Stimulated activated CD4-positive, alpha-beta T cell treated with anti-CD3 and anti-CD28 coated beads, Interleukin-15, amount 100 ng/mL, for 1 hour (primary cell): ENCODE measurements around the gene STOX2.
"Not testable (repeated sequence)": the region's sequence is repeated elsewhere in the genome, so short reads cannot be mapped to it uniquely, and the experiment has no call there.

Experiments
- DNase-seq, 2 donors: peaks; one replicate each; pipeline ENCODE4 v3.0.0-alpha.2; 2020; ENCODE audit warnings: low read depth in 1 of 2, low spot score in 1 of 2

STOX2 gene

DNA sequence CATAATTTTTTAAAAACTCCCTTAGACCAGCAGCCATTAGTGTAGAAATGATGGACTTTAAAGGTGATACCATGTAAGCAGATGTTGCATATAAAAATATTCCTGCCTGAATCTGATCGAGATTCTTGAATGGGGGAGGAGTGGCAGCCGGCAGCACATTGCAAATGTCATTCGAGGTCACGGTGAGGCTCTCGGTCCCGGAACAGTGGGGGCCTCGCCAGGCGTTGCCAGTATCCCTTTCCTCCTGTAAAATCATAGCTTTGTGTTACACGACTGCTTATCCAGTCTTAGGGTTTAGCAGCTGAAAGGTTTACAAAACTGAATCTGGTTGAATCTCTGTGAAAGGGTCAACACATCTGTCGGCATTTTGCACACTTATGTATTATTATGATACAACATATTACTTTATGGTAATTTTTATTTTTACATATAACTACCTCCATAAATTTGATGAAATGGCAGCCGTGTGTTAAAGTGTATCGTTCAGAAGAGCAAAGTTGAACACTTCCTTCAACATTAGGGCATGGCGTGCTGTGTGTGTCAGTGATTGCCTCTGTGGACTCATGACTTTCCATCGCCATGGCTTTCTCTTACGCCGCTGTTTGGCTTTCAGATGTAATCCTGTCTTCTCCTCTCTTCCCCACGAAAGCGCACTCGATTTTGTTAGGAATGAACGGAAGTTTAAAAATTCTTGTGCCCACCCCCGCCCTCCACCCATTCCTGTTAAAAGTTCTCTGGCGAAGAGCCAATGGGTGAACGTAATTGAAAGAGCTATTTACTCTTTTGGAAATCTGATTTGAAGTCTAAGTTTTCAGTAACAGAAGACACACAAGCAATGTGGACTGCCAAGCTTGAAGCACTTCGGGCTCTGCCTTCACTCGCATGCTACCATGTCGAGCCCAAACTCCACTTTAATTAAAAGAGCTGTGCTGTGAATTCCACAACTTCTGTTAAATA is 114.8 kb downstream of the STOX2 start:
- no peak for DNase-seq

DNA sequence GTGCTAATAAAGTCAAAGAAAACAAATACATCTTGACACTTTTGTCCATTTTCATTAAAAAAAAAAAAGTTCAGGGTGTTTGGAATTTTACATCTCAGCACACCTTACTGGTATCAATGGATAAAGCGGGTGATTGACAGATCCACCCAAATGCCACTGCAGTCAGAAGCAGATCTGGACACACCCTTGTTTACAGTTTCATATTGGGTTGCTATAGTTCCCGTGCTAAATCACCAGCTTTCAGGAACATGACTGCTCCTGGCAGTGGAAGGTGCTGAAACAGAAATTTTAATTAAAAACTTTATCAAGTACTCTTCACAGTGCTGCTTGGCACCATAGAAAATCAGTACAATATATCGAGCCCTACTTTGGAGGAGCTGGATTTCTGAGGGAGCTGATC is 116.3 kb downstream of the STOX2 start:
- no peak for DNase-seq

DNA sequence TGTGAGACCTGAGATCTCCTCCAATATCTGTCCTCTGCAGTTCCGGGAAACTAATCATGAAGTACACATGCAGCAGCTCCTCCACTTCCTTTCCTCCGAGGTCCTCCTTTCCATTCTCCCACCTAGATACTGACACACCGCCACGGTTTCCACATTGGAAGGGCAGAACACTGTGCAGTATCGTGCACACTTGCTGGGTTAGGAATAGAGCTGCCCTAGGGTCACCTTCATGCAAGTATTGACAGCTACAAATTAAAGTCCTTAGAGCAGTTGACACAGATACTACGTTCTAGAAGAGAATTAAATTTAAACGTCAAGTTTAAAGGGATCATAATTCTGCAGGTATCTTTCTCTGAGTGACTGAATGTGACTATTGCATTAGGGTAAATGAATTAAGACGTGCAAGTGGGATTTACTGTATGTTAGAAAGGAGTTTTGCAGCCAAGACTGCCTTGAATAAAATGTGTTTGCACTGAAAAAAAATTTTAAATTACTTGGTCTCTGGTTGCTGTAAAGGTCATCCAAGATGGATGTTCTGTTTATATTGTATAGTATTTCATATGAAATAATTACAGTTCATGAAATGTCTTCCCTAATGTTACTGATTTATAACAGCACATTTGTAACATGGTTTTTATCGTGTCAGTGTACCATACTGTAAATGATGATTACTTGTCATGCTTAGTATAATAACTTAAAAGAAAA is 117.7 kb downstream of the STOX2 start:
- no peak for DNase-seq

DNA sequence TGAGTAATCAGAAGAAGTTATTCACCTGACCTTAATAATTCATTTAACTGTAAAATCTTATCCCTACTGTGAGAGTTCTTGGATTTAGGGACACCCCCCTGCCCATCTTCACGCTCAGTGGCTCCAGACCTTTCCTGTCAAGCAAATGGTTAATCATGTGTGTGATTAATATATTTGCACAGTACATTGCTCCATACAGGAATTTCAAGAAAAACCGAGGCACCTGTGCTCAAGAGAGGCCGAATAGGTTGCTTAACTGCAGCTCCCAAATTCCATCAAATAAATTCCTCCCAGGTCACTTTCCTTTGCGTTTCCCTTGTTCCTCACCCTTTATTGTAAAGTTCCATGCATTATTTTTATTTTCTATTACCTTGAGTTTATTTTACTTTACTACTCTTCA is 119.5 kb downstream of the STOX2 start:
- no peak for DNase-seq

- no peak for DNase-seq
Measured at GRCh38 chr4:184028561-184029374, 123.7 kb downstream of the STOX2 start.

GRCh38 chr4:184030036-184030435 is 124.9 kb downstream of the STOX2 start:
- no peak for DNase-seq

GRCh38 chr4:184030764-184031163 is 125.7 kb downstream of the STOX2 start:
- no peak for DNase-seq

- no peak for DNase-seq
Measured at GRCh38 chr4:184032091-184032490, 127.0 kb downstream of the STOX2 start.

DNA sequence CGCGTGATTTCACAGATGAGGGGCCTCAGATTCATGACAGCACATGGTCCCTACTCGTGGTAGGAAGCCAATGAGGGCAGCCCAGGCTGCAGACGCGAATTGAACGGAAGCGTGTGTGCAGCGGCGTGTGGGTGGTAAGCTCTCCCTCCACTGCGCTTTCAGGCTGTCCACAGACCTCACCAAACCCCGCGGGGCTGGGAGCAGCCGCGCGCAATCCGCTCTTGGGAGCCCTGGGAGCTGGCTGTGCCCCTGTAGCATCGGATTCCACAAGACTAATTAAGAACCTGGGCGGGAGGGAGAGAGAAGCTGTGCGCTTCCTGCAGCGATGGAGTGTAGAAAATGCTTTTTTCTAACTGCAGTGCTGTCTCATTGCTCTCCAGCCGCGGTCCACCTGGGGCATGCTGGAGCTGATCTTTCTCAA is 134.9 kb downstream of the STOX2 start:
- DNase-seq, result no peak

DNA sequence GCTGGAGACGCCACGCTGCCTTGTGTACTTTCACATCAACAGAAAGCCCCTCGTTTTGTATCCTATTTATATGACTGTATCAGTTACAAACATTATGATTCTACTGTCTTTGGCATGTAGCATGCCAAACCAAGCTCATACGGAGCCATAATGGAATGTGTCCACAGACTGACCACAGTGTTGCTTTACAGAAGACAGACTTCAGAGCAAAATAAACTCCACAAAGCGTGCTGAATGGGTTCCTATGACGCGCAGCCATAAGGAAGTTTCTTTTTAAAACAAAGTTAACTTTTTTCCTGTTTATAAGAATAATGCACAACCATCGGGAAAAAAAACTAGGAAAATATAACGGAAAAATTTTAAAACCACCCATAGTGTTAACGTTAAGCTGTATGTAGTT is 136.0 kb downstream of the STOX2 start:
- no peak for DNase-seq

GRCh38 chr4:184046148-184046547 is 141.0 kb downstream of the STOX2 start:
- DNase-seq, result no peak

DNA sequence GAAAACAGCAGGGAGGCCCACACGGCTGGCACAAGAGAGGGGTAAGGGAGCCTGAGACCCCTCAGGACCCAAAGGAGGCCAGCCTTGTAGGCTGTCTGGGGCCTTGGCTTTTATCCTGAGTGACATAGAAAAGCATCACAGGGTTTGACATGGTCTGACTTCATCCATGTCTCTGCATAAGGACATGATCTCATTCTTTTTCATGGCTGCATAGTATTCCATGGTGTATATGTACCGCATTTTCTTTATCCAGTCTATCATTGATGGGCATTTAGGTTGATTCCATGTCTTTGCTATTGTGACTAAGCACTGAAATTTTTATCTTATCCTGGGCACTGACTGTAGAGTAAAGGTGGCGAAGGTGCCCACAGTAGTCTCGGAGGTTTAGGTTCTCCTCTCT is 146.2 kb downstream of the STOX2 start:
- not testable (repeated sequence) for DNase-seq

DNA sequence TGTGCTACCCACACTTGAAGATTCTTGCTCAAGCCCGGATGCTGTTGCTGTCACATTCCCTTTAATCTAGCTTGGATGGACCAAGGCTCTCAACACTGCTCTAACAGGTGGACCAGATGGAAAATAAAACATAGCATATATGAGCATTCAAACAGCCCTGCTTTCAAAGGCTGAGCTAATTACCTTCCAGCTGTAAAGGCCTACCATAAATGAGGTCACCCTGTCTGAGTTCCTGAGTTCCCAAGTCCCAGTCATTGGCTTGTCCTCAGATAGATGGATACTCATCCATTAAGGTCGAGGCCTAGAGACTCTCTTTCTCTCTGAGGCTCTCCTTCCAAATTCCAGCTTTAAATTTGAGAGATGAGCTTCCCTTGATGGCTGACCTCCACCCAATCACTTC is 147.5 kb downstream of the STOX2 start:
- DNase-seq, result no peak

GRCh38 chr4:184053434-184053833 is 148.3 kb downstream of the STOX2 start:
- no peak for DNase-seq

GRCh38 chr4:184056877-184057276 is 151.8 kb downstream of the STOX2 start:
- no peak for DNase-seq

DNA sequence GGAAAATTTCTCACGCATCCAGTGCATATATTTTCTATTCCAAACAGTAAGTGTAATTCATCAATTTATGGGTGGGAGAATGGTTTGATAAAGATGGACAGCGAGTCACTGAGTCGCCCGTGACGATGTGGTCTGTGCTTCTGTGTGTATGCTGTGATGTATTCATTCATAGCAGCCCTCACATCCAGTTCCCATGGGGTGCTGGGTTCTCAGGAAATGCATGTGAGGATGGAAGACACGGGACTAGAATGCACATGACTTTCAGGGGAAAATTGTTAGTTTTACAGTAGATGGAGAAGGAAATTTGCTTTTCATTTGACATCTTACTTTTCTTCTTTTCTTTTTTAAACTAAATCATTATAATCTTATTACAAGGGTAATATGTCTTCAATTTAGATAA is 152.9 kb downstream of the STOX2 start:
- no peak for DNase-seq

- no peak for DNase-seq
Measured at GRCh38 chr4:184059099-184059498, 154.0 kb downstream of the STOX2 start.

- DNase-seq, result no peak
Measured at GRCh38 chr4:184061582-184061981, 156.5 kb downstream of the STOX2 start.

DNA sequence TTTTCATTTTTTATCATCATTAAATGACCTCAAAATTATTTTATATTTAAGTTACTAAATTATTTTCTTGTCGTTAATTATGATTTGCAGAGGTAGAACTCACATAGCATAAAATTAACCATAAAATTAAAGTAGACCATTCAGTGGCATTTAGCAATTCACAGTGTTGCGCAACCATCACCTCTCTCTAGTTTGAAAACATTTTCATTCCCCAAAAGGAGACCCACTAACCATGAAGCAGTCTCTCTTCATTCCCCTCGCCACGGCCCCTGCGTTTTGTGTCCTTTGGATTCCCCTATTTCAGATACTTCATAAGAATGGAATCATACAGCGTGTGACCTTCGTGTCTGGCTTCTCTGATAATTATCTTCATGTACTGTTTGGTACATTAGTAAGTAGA is 157.7 kb downstream of the STOX2 start:
- DNase-seq, result no peak

GRCh38 chr4:184064877-184065276 is 159.8 kb downstream of the STOX2 start:
- no peak for DNase-seq

DNA sequence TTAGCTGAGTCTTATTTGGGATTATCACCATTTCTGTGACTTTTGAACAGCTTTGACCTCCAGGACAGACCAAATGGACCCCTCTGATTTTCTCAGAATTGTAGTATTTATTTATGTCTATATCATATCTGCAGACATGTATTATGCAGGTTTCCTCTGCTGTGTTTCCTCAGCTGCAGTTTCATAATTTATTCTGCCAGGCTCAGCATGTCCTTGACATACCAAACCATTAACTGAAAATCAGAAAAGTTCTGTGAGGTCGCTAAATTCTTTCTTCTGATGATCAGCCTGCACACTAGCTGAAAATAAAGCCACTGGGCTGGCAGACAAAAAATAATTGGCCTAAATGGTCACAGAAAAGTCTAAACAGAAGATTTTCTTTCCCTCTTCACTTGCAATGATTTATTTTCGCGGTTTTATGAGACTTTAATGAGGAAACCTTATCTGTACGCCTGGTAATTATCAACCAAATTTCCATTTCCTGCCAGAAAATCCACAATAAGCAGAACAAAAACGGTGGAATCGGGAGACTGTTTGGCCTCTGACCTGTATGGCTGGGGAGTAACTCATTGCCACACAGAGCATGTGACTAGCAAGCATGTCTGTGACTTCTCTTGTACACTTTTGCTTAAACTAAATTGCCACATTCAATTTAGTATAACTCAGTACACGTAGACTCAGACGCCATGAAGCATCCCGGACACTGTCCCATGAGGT is 161.6 kb downstream of the STOX2 start:
- DNase-seq, result no peak
